HEK293 (cell line): ENCODE results near the gene OGFOD2.

Experiments used
- BCL11B ChIP-seq: fragments of 450-650 bp; formaldehyde crosslinking; IDR thresholded peaks from 2 replicates; pipeline ENCODE4 v1.5.1; 2016; ENCODE audit warnings: low read depth, missing biosample characterization, missing genetic modification characterization
- EGR2 ChIP-seq: fragments of 450-650 bp; formaldehyde crosslinking; IDR thresholded peaks from 2 replicates; pipeline ENCODE4 v1.5.1; 2016; ENCODE audit warnings: low read depth, missing biosample characterization, missing genetic modification characterization
- PRDM1 ChIP-seq: fragments of 450-650 bp; formaldehyde crosslinking; IDR thresholded peaks from 2 replicates; pipeline ENCODE4; 2016; ENCODE audit warnings: missing biosample characterization, missing genetic modification characterization
- REPIN1 ChIP-seq: fragments of 450-650 bp; formaldehyde crosslinking; IDR thresholded peaks from 2 replicates; pipeline ENCODE4 v1.5.1; 2017; ENCODE audit warnings: missing biosample characterization, missing genetic modification characterization, low read depth
- TCF7L2 ChIP-seq: IDR thresholded peaks from 2 replicates; pipeline ENCODE4 v1.6.1; 2011; ENCODE audit warnings: low read depth, mild to moderate bottlenecking, inconsistent platforms, low read length, moderate library complexity, borderline replicate concordance
- YY2 ChIP-seq: fragments of 450-650 bp; formaldehyde crosslinking; IDR thresholded peaks from 2 replicates; pipeline ENCODE4 v1.5.1; 2016; ENCODE audit warnings: missing biosample characterization, missing genetic modification characterization
- ZBTB20 ChIP-seq: fragments of 450-650 bp; formaldehyde crosslinking; IDR thresholded peaks from 2 replicates; pipeline ENCODE4 v1.5.1; 2016; ENCODE audit warnings: missing biosample characterization, missing genetic modification characterization
- ZFP41 ChIP-seq: fragments of 450-650 bp; formaldehyde crosslinking; IDR thresholded peaks from 2 replicates; pipeline ENCODE4 v1.5.1; 2016; ENCODE audit warnings: missing biosample characterization, missing genetic modification characterization, borderline replicate concordance
- ZNF10 ChIP-seq: fragments of 450-650 bp; formaldehyde crosslinking; IDR thresholded peaks from 2 replicates; pipeline ENCODE4 v1.5.1; 2017; ENCODE audit warnings: missing biosample characterization, missing genetic modification characterization
- ZNF114 ChIP-seq: fragments of 450-650 bp; formaldehyde crosslinking; IDR thresholded peaks from 2 replicates; pipeline ENCODE4 v1.5.0; 2017; ENCODE audit warnings: missing biosample characterization, missing genetic modification characterization
- ZNF121 ChIP-seq: fragments of 450-650 bp; formaldehyde crosslinking; IDR thresholded peaks from 2 replicates; pipeline ENCODE4 v1.5.1; 2016; ENCODE audit warnings: missing biosample characterization, missing genetic modification characterization
- ZNF155 ChIP-seq: fragments of 450-650 bp; formaldehyde crosslinking; IDR thresholded peaks from 2 replicates; pipeline ENCODE4 v1.5.1; 2016; ENCODE audit warnings: missing biosample characterization, missing genetic modification characterization
- ZNF175 ChIP-seq: fragments of 450-650 bp; formaldehyde crosslinking; IDR thresholded peaks from 2 replicates; pipeline ENCODE4 v1.5.1; 2016; ENCODE audit warnings: missing biosample characterization, missing genetic modification characterization
- ZNF324 ChIP-seq: fragments of 450-650 bp; formaldehyde crosslinking; IDR thresholded peaks from 2 replicates; pipeline ENCODE4 v1.5.1; 2016; ENCODE audit warnings: missing biosample characterization, missing genetic modification characterization
- ZNF335 ChIP-seq: fragments of 450-650 bp; formaldehyde crosslinking; conservative IDR thresholded peaks from 2 replicates; pipeline ENCODE4 v1.5.1; 2016; ENCODE audit warnings: missing biosample characterization, missing genetic modification characterization
- ZNF350 ChIP-seq: fragments of 450-650 bp; formaldehyde crosslinking; IDR thresholded peaks from 2 replicates; pipeline ENCODE4 v1.5.0; 2017; ENCODE audit warnings: missing biosample characterization, mild to moderate bottlenecking, missing genetic modification characterization
- ZNF449 ChIP-seq: fragments of 450-650 bp; formaldehyde crosslinking; IDR thresholded peaks from 2 replicates; pipeline ENCODE4 v1.5.1; 2017; ENCODE audit warnings: missing biosample characterization, mild to moderate bottlenecking, missing genetic modification characterization, moderate library complexity
- ZNF501 ChIP-seq: fragments of 450-650 bp; formaldehyde crosslinking; IDR thresholded peaks from 2 replicates; pipeline ENCODE4 v1.5.1; 2016; ENCODE audit warnings: missing biosample characterization, missing genetic modification characterization
- ZNF530 ChIP-seq: fragments of 450-650 bp; formaldehyde crosslinking; IDR thresholded peaks from 2 replicates; pipeline ENCODE4 v1.5.1; 2016; ENCODE audit warnings: low read depth, missing biosample characterization, missing genetic modification characterization
- ZNF555 ChIP-seq: fragments of 450-650 bp; formaldehyde crosslinking; conservative IDR thresholded peaks from 2 replicates; pipeline ENCODE4 v1.5.1; 2017; ENCODE audit warnings: missing biosample characterization, mild to moderate bottlenecking, missing genetic modification characterization, inconsistent platforms
- ZNF561 ChIP-seq: fragments of 450-650 bp; IDR thresholded peaks from 2 replicates; pipeline ENCODE4 v1.5.1; 2018; ENCODE audit warnings: missing biosample characterization, missing genetic modification characterization, borderline replicate concordance
- TF ChIP-seq, protein P1 (sequence below): fragments of 450-650 bp; IDR thresholded peaks from 2 replicates; pipeline ENCODE4 v1.5.1; 2018; ENCODE audit warnings: missing biosample characterization, missing genetic modification characterization
- TF ChIP-seq, protein P2 (sequence below): fragments of 450-650 bp; formaldehyde crosslinking; IDR thresholded peaks from 2 replicates; pipeline ENCODE4 v1.5.1; 2016; ENCODE audit warnings: missing biosample characterization, missing genetic modification characterization, borderline replicate concordance
- TF ChIP-seq, protein P3 (sequence below): fragments of 450-650 bp; formaldehyde crosslinking; IDR thresholded peaks from 2 replicates; pipeline ENCODE4 v1.5.1; 2017; ENCODE audit warnings: missing biosample characterization, missing genetic modification characterization
- TF ChIP-seq, protein P4 (sequence below): fragments of 450-650 bp; formaldehyde crosslinking; IDR thresholded peaks from 2 replicates; pipeline ENCODE4 v1.5.0; 2017; ENCODE audit warnings: missing biosample characterization, missing genetic modification characterization, borderline replicate concordance

Gene OGFOD2

GRCh38 chr12:122974892-122975789, at the start of gene OGFOD2 (continued):
- TF ChIP-seq TCF7L2 (no peak), PRDM1 (no peak), ZNF10 (peak; percentile 58; the same call in 1 of the 2 replicates), BCL11B (tag by site-specific recombination) (no peak), ZNF121 (tag by site-specific recombination) (no peak), ZNF555 (tag by site-specific recombination) (no peak), ZBTB20 (peak; percentile 77), ZNF449 (tag by site-specific recombination) (no peak), YY2 (peak; percentile 70), ZFP41 (tag by site-specific recombination) (no peak), ZNF114 (no peak), ZNF501 (tag by site-specific recombination) (no peak; the same call in 1 of the 2 replicates), ZNF324 (tag by site-specific recombination) (no peak), REPIN1 (tag by site-specific recombination) (no peak; the same call in 1 of the 2 replicates), ZNF350 (tag by site-specific recombination) (no peak), ZNF335 (tag by site-specific recombination) (peak; percentile 79), ZNF175 (tag by site-specific recombination) (no peak), ZNF155 (tag by site-specific recombination) (no peak), ZNF530 (tag by site-specific recombination) (no peak), ZNF561 (tag by site-specific recombination) (no peak), EGR2 (no peak)
- TF ChIP-seq, protein P1, sequence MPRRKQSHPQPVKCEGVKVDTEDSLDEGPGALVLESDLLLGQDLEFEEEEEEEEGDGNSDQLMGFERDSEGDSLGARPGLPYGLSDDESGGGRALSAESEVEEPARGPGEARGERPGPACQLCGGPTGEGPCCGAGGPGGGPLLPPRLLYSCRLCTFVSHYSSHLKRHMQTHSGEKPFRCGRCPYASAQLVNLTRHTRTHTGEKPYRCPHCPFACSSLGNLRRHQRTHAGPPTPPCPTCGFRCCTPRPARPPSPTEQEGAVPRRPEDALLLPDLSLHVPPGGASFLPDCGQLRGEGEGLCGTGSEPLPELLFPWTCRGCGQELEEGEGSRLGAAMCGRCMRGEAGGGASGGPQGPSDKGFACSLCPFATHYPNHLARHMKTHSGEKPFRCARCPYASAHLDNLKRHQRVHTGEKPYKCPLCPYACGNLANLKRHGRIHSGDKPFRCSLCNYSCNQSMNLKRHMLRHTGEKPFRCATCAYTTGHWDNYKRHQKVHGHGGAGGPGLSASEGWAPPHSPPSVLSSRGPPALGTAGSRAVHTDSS (tag by site-specific recombination) = no peak
- TF ChIP-seq, protein P2, sequence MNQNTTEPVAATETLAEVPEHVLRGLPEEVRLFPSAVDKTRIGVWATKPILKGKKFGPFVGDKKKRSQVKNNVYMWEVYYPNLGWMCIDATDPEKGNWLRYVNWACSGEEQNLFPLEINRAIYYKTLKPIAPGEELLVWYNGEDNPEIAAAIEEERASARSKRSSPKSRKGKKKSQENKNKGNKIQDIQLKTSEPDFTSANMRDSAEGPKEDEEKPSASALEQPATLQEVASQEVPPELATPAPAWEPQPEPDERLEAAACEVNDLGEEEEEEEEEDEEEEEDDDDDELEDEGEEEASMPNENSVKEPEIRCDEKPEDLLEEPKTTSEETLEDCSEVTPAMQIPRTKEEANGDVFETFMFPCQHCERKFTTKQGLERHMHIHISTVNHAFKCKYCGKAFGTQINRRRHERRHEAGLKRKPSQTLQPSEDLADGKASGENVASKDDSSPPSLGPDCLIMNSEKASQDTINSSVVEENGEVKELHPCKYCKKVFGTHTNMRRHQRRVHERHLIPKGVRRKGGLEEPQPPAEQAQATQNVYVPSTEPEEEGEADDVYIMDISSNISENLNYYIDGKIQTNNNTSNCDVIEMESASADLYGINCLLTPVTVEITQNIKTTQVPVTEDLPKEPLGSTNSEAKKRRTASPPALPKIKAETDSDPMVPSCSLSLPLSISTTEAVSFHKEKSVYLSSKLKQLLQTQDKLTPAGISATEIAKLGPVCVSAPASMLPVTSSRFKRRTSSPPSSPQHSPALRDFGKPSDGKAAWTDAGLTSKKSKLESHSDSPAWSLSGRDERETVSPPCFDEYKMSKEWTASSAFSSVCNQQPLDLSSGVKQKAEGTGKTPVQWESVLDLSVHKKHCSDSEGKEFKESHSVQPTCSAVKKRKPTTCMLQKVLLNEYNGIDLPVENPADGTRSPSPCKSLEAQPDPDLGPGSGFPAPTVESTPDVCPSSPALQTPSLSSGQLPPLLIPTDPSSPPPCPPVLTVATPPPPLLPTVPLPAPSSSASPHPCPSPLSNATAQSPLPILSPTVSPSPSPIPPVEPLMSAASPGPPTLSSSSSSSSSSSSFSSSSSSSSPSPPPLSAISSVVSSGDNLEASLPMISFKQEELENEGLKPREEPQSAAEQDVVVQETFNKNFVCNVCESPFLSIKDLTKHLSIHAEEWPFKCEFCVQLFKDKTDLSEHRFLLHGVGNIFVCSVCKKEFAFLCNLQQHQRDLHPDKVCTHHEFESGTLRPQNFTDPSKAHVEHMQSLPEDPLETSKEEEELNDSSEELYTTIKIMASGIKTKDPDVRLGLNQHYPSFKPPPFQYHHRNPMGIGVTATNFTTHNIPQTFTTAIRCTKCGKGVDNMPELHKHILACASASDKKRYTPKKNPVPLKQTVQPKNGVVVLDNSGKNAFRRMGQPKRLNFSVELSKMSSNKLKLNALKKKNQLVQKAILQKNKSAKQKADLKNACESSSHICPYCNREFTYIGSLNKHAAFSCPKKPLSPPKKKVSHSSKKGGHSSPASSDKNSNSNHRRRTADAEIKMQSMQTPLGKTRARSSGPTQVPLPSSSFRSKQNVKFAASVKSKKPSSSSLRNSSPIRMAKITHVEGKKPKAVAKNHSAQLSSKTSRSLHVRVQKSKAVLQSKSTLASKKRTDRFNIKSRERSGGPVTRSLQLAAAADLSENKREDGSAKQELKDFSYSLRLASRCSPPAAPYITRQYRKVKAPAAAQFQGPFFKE (tag by site-specific recombination) = no peak
- TF ChIP-seq, protein P3, sequence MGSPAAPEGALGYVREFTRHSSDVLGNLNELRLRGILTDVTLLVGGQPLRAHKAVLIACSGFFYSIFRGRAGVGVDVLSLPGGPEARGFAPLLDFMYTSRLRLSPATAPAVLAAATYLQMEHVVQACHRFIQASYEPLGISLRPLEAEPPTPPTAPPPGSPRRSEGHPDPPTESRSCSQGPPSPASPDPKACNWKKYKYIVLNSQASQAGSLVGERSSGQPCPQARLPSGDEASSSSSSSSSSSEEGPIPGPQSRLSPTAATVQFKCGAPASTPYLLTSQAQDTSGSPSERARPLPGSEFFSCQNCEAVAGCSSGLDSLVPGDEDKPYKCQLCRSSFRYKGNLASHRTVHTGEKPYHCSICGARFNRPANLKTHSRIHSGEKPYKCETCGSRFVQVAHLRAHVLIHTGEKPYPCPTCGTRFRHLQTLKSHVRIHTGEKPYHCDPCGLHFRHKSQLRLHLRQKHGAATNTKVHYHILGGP (tag by site-specific recombination) = no peak
- TF ChIP-seq, protein P4, sequence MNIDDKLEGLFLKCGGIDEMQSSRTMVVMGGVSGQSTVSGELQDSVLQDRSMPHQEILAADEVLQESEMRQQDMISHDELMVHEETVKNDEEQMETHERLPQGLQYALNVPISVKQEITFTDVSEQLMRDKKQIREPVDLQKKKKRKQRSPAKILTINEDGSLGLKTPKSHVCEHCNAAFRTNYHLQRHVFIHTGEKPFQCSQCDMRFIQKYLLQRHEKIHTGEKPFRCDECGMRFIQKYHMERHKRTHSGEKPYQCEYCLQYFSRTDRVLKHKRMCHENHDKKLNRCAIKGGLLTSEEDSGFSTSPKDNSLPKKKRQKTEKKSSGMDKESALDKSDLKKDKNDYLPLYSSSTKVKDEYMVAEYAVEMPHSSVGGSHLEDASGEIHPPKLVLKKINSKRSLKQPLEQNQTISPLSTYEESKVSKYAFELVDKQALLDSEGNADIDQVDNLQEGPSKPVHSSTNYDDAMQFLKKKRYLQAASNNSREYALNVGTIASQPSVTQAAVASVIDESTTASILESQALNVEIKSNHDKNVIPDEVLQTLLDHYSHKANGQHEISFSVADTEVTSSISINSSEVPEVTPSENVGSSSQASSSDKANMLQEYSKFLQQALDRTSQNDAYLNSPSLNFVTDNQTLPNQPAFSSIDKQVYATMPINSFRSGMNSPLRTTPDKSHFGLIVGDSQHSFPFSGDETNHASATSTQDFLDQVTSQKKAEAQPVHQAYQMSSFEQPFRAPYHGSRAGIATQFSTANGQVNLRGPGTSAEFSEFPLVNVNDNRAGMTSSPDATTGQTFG = no peak
